Measurements from ENCODE around the gene NPPA. TPM values are rescaled to one million over a fixed set of nuclear protein-coding genes. Genes with fewer than 3 reads are reported as not detected.
"Not testable (repeated sequence)": the region's sequence is repeated elsewhere in the genome, so short reads cannot be mapped to it uniquely, and the experiment has no call there.

Gene NPPA
- polyA plus RNA-seq (ENCODE audit: insufficient read length in 3 of 3), result 1 to 10 TPM in 2 of 3 donors, under 1 TPM in 1; 0.17 to 2.0 (median 1.3) TPM

DNA sequence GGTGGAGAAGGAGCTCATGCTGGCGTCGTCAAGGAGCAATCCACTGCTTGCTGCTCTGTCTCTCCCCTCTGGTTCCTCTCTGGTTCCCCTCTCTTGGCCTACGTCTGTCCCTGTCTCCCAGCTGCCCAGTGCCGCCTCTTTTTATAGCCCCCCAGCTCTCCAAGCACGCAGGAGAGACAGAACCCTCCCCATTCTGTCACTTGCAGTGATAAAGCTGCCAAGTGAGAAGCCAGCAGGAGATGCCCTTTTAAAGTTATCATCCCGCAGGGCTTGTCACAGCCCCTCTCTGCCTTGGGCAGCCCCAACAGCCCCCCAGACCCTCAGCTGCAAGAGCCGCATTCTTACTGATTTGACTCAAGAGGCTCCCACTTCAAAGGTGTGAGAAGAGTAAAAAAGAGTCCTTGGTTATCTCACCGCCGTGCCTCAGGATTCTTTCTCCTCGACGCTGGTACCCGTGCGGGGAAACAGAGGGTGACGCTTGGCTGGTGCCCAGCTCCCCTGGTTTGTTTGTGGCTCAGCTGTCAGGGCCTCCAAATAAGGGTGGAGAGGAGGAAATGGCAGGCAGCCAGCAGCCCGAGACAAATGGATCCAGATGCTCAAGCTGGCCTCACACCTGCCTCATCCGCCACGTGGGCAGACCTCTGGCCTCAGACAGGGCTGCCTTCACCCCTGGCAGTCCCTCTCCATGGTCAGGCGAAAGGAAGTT is at the start of gene NPPA:
NPPA (minus strand) TSS at position 117 of the 706 bp plus-strand sequence; CDS start at position 18, 99 bp downstream.
- no peak for DNase-seq (ENCODE audit: low read depth in 3 of 3, low spot score in 2 of 3)

DNA sequence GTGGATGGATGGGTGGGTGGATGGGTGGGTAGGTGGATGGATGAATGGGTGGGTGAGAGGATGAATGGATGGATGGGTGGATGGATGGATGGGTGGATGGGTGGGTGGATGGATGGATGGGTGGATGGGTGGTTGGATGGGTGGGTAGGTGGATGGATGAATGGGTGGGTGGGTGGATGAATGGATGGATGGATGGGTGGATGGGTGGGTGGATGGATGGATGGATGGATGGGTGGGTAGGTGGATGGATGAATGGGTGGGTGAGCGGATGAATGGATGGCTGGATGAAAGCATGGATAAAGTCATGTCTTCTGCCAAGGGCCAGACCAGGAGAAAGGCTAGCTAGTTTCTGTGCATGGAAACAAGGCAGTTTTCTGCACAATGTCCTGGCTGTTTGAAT is 46.9 kb upstream of the NPPA start:
- DNase-seq (ENCODE audit: low read depth in 3 of 3, low spot score in 2 of 3), result not testable (repeated sequence)

DNA sequence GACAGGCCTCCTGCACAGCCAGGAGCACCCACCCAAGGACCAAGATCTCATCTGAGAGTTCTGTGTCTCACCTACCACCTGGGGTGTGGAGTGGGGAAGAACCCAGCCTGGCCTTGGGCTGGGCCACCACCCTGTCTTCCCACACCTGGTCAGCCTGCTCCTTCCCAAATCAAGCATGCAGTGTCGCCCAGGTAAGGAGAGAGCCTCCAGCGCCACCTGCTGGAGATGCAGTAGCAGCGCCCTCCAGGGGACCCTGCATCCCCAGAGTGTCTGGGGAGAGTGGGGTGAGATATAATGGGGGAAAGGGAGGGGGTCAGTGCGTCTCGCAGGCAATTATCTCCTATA is 46.3 kb upstream of the NPPA start:
- no peak for DNase-seq (ENCODE audit: low read depth in 3 of 3, low spot score in 2 of 3)

DNA sequence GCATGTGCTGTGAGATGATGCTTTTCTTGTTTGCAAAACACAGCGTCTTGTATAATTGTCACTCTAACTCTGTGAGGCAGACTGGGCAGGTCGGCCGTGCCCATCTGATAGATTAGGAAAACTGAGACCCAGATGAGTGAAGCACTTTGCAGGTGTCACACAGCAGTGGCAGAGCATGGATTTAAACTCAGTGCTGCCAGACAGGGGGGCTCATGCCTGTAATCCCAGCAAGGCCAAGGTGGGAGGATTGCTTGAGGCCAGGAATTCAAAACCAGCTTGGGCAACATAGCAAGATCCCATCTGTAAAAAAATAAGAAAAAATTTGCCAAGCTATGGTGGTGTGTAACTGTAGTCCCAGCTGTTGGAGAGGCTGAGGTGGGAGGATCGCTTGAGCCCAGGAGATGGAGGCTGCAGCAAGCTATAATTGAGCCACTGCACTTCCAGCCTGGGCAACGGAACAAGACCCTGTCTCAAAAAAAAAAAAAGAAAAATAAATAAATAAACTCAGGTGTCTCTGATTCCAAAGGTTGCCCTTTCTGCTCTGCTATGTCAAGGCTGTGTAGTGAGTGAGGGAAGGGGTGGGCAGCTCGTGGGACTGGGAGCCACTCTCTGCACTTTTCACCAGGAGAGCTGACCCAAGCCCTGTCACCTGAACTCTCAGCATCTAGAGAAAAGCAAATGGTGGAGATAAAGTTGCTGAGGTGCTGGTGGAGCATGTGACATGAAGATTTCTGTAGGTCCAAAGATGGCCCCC is 44.0 kb upstream of the NPPA start:
- DNase-seq (ENCODE audit: low read depth in 3 of 3, low spot score in 2 of 3), result no peak

DNA sequence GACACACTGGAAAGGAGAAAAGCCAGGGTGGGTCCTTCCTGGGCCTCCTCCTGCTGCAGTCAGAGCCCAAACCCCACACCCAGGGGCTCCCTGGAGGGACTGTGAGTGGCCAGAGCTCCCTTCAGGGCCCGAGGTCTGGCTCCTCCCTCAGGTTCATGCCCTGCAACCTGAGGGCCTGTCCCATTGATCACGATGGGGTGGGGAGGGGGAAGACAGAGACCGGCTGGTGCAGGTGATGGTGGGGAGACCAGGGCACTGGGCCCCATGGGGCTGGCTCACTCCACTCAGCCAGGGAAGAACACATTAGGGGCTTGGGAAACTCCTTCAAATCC is 41.3 kb upstream of the NPPA start:
- DNase-seq (ENCODE audit: low read depth in 3 of 3, low spot score in 2 of 3), result no peak

DNA sequence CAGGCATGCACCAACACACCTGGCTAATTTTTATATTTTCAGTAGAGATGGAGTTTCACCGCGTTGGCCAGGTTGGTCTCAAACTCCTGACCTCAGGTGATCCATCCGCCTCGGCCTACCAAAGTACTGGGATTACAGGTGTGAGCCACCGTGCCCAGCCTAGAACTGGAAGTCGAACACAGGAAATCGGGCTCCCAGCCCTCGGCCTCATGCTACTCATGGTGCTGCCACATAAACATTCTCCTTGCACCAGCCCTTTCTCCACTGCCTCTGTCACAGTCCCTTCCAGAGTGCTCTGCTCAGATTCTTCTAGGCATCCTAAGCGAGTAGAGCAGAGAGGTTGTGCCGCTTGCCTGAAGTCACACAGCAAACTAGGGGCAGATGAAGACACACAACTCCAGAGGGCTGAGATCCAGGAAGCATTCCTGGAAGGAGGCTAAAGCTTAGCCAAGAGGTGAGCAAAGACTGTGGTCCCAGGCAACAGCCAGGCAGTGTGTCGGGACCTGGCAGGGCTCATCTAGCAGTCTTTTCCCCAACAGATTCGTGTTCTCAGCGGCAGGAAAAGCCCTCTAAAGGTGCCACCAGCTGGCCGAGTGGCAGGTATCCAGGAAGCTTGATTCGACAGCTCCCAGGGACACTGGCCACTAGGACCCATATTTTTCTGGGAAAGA is 40.8 kb upstream of the NPPA start:
- no peak for DNase-seq (ENCODE audit: low read depth in 3 of 3, low spot score in 2 of 3)

DNA sequence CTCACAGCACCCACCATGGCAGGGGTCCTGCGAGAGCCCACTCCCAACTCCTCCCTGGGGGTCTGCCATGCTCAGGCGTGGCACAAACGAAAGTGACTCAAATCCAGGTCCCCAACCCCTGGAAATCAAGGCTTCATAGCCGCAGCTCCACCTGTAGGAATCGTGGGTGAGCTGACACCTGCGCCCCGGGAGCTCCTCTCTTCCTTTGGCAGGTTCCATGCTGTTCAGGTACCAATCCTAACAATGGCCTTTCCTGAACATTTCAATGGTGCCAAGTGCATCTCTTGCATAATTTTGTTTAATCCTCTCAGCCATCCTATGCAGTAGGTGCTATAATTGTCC is 40.1 kb upstream of the NPPA start:
- DNase-seq (ENCODE audit: low read depth in 3 of 3, low spot score in 2 of 3), result no peak

DNA sequence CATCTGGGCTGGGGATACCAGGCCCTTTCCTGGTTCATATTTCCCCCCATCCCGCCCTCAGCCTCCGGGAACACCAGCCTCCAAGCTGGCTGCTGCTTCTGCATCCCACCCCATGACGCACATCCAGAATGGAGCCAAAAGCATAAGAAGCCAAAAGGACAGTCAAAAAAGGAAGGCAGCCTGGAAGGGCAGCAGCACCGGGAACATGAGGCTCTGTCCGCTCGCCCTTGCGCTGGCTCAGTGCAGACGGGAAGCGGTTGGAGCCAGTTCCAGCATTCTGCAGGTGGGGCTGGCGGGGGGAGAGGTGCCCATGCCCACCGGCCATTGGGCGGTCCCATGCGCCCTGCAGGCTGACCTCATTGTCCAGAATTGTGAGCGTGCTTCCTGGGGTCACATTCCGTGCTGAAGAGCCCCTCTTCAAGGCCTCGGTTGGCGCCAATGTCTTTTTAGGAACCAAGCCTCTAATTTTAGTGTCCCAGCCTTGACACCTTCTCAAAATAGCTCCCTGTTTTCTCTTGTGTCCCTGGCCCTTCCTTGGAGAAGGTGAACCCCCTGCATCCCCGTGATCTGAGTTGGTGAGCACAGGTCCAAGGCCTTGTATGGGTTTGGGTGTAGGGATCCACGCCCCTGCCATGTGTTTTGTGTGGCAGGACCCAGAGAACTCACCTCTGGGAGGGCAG is 39.5 kb upstream of the NPPA start:
- no peak for DNase-seq (ENCODE audit: low read depth in 3 of 3, low spot score in 2 of 3)

DNA sequence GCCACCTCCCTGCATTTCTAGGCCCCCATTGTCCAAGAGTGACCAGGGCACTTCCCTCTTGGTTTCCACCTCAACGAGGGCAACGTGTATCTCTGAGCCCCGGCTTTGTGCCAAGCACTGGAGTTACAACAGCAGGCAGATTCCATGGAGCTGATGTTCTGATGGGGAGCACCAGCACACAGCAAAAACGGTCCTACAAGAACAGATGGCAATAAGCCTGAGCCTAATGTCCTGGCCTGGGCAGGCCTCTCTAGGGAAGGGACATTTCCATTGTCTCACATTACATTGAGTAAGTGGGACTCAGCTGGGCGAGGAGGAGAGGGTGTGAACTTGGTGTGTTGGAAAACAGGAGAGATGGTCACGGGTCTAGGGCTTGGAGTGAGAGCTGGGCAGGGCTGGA is 38.3 kb upstream of the NPPA start:
- DNase-seq (ENCODE audit: low read depth in 3 of 3, low spot score in 2 of 3), result no peak

DNA sequence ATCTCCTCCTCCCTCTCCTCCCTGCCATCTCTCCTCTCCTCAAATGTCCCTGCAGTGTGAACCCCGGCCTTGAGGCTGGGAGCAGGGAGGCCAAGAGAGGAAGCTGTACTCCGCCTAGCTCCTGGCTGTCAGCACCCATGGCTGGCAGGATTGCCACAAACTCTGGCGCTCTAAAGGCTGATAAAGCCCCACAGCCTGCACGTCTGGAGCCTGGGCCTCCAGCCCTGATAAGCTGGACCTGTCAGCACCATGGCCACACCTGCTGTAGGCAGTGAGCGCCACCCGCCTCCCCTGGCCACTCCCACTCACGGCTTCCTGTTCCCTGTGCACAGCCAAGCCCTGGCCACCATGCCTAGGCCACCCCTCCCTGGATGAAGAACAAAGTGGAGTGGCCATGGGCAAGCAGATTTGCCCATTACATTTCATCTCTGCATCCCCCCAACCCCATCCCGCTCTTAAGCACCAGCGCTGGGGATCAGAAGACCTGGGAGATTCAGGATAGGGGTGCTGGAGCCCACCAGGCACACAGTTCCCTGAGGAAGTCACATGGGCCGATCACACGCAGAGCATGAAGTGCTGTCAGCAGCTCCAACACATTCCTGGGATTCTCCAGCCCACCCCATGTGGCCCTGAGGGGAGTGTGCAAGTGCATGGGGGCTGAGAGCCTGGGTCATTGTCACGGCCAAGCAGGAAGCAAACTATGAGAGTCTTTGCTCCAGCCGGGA is 35.4 kb upstream of the NPPA start:
- DNase-seq (ENCODE audit: low read depth in 3 of 3, low spot score in 2 of 3), result no peak

DNA sequence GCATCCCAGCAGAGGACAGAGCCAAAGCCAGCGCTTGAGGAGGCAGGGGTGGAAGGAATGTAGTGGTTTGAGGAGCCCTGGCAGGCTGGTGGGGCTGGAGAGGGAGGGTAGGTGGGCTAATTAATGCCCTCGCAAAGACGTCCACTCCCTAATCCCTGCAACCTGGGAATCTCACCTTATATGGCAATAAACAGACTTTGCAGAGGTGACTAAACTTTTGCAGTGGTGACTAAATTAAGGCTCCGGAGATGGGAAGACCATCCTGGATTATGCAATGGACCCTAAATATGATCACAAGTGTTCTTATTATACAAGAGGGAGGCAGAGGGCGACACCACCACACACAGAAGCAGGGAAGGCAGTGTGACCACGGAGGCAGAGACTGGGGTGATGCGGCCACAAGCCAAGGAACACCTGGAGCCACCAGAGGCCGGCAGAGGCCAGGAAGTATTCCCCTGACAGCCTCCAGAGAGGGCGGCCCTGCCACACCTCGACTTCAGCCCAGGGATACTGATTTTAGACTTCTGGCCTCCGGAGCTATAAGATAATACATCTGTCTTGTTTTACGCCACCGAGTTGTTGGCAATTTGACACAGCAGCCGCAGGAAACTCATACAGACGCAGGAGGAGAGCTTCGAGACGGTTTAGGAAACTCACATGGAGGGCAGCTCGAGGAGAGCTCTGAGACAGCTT is 34.3 kb upstream of the NPPA start:
- no peak for DNase-seq (ENCODE audit: low read depth in 3 of 3, low spot score in 2 of 3)

DNA sequence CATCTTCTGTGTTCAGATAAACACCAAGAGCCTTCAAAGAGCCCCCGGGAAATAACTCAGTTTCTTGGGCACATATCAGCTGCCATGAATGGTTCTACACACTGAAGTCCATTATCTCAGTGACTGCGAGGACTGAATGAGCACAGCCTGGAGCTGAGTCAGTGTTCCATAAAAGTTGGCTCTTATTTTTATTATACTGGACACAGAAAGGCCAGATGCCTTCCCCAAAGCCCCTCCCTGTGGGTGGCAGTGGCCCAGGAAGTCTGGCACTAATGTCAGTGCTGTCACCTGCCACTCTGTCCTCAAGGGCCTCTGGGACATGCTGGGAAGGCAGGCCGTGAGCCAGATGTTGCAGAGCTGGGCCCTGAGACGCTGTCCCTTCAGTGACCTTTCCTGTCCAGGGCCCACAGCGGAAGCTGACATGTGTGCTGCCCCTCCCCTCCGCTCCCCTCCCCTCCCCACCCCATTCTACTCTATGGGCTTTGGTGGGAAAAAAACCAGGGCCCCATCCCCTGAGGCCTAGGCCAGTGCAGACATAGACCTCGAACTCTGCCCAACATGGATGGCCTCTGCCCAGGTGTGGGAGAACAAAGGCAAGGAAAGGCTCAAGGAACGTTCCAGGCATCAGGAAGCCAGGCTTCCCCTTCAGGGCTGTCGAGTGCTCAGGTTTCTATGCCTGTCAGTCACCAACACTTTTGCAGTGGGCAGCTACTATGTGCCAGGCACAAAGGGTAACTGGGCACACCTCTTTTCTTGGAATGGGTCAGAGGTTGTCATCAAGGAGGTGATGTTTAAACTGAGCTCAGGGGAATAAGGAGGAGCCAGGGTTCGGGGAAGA is 33.5 kb upstream of the NPPA start:
- DNase-seq (ENCODE audit: low read depth in 3 of 3, low spot score in 2 of 3), result no peak

DNA sequence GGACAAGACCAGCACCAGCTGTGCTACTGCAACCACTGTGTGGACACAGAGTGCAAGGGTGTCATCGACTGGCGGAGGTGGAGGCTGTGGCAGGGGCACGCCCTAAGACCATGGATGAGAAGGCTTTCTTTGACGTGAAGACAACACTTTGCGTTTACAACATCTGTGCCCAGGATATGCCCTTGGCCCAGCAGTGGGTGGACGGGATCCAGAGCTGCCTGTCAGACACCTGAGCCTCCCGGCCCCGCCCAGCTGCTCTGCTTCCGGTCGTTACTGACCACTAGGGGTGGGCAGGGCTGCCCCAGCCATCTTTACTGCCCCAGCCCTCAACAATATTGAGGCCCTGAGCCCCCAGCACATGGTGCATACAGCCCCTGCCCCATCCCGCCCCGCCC is 32.6 kb upstream of the NPPA start:
- no peak for DNase-seq (ENCODE audit: low read depth in 3 of 3, low spot score in 2 of 3)

DNA sequence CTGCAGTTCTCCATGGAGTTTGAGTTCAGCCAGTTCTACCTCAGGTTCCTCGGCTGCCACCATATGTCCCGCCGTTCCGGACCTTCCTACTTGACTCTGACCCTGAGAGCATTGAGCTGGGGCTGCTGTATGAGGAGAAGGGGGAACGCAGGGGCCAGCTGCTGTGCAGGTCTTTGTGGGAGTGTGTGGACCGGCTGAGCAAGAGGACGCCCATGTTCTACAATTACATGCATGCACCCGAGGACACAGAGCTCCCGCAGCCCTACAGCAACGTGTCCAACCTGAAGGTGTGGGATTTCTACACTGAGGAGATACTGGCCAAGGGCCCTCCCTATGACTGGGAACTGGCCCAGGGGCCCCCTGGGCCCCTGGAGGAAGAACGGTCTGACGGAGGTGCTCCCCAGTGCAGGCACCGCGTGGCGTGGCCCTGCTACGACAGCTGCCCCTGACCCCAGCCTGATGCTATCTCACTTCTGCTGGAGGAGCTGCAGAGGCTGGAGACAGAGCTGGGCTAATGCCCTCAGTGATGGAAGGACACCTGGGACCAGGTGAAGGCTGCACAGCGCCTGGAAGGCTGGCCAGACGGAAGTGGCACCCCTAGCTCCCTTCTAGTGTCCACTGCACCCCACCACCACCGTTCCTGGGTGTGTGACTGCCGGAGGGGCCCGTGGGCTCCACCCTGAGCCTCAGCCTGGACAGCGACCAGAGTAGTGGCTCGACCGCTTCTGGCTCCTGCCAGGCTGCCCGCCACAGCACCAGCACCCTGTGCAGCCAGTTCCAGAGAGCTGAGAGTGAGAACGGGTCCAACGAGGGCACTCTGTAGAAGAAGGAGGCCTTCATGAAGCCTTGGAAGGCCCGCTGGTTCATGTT is 32.0 kb upstream of the NPPA start:
- DNase-seq (ENCODE audit: low read depth in 3 of 3, low spot score in 2 of 3), result no peak

DNA sequence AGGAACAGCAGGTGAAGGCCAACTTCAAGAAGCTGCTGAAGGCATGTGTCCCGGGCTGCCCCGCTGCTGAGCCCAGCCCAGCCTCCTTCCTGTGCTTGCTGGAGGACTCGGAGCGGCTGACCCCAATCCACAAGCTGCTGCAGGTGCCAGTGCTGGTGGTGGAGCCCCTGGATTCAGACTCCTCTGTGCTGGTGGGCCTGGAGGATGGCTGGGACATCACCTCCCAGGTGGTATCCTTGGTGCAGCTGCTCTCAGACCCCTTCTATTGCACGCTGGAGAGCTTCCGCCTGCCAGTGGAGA is 31.3 kb upstream of the NPPA start:
- DNase-seq (ENCODE audit: low read depth in 3 of 3, low spot score in 2 of 3), result no peak

DNA sequence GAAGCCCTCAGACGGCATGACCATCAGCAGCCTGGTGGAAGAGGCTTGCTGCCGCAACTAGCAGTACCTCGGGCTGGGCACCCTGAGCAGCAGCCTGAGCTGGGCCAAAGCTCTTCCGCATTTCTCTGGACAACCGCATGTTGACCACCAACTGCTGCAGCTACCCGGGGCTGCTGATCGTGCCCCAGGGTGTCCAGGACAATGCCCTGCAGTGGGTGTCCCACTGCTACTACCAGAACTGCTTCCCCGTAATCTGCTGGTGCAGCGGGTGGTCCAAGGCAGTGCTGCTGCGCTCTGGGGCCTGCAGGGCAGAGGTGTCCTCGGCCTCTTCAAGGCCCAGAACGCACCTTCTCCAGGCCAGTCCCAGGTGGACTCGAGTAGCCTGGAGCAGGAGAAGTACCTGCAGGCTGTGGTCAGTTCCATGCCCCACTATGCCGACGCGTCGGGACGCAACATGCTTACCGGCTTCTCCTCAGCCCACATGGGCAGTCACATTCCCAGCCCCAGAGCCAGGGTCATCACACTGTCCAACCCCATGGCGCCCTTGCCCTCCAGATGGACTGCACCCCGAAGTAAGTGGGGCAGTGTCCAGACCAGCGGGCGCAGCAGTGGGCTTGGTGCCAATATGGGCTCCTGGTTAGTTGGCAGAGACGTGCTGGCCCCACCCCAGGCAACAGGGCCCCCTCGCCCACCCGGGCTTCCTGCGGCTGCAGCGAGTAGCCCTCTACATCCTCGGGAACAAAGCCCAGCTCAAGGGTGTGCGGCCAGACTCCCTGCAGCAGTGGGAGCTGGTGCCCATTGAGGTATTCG is 30.7 kb upstream of the NPPA start:
- no peak for DNase-seq (ENCODE audit: low read depth in 3 of 3, low spot score in 2 of 3)

DNA sequence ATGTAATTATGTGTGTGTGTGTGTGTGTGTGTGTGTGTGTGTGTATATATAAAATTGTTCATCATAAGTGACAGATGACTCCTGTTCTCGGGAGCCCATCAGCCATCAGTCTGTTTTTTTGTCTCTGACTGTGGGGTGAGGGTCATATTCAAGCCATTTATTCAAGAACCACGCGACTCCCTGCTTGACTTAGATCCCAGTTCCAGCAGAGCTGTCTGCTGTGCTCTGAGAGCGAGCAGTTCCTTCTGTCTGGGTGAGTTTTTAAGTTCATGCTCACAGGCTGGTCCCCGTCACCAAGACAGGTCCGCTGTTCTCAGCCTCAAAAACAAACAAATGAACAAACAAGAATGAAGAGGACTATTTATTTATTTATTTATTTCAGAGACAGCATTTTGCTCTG is 29.5 kb upstream of the NPPA start:
- DNase-seq (ENCODE audit: low read depth in 3 of 3, low spot score in 2 of 3), result no peak

DNA sequence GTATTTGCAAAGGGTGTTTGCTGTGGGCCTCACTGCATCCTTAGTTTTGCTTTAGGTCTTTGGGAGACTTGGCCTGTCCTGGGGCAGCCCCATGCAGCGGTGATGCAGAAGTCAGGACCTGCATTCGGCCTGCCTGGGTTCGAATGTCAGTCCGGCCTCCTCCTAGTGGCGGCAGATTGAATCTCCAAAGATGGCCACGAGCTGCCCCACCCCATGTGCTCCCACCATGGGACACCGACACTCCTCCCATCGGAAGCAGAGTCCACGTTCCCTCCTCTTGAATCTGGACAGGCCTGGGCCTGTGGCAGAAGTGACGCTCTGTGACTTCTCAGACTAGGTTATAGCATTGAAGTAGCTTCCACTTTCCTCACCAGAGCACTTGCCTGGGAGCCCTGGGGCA is 27.5 kb upstream of the NPPA start:
- no peak for DNase-seq (ENCODE audit: low read depth in 3 of 3, low spot score in 2 of 3)

All from right renal cortex interstitium (tissue), 3 donors.